ENCODE data around the gene ZNF558.

- TF ChIP-seq CTCF (IDR thresholded peaks at IDR 0.05), result no peak
- no peak for TF ChIP-seq POLR2A (IDR thresholded peaks at IDR 0.05)
Observed at GRCh38 chr19:8826371-8826770, 5.7 kb downstream of the ZNF558 start.
